ENCODE results near the gene CUTA. TPM values are rescaled to one million over a fixed set of nuclear protein-coding genes. Genes with fewer than 3 reads are reported as not detected.
A peak's percentile ranks its signal among the peaks of the same experiment; 100 is the strongest.

The CUTA gene
- total and polyA plus RNA-seq, 2 of the 13 experiments (the other 11 are each of a cell fraction or from before 2014, with no cell fraction given): 170 to 180 TPM

DNA sequence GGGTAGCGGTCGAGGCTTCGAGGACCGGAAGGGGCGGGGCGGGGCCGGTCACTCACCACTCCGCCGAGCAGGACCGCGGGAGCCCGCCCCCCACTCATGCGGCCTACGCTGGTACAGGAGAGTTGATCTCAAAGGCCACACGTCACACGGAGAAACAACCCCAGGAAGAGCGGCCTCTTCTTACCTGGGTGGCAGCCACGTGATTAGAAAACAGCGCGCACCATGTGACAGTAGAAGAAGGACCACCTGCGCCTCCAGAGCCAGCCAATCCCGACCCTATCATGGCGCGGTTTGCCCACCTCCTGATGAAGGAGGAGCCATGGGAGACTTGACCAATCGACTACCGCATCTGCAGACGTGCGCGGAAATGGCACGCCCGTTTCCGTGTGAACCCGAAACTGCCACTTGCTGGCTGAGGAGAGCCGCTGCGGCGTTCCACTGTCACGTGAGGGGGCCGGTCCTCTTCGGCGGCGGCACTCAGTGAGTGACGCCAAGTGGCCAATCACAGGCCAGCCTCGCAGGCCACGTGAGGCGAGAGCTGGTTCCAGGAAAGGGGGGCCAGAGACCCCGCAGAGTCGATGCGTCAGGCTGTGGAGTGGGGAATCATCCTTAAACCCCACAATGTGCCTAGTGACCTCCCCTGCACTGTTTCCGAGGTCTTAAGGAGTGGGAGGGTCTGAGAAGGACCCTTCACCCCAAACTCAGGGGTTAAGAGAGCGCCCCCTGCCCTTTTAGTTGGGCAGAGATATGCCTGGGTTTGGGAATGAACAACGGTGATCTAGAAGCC lies at the start of gene CUTA (continued):
- TF ChIP-seq USF2 (IDR thresholded peaks at IDR 0.05; ENCODE audit: low read depth, low read length) (peak; percentile 98), USF2 (CRISPR knock-in tag; IDR thresholded peaks at IDR 0.05; ENCODE audit: borderline replicate concordance) (peak; percentile 100), ZBTB25 (CRISPR knock-in tag; IDR thresholded peaks at IDR 0.05) (peak; percentile 68; the same call in 1 of the 2 replicates), NCOA2 (CRISPR knock-in tag; IDR thresholded peaks at IDR 0.05) (peak; percentile 39; the same call in 1 of the 2 replicates), HNF4G (IDR thresholded peaks at IDR 0.05; ENCODE audit: borderline replicate concordance, low read depth, low read length) (no peak), HNF4G (CRISPR knock-in tag; IDR thresholded peaks at IDR 0.05; ENCODE audit: borderline replicate concordance, low read depth) (peak; percentile 21; the same call in 1 of the 2 replicates), KLF15 (CRISPR knock-in tag; IDR thresholded peaks at IDR 0.05; ENCODE audit: borderline replicate concordance) (peak; percentile 58; the same call in 1 of the 2 replicates), THYN1 (CRISPR knock-in tag; IDR thresholded peaks at IDR 0.05; ENCODE audit: borderline replicate concordance, low read depth) (no peak), ZNF354B (CRISPR knock-in tag; IDR thresholded peaks at IDR 0.05) (0 out of 2 replicates have a peak, but pooled peaks have one; percentile 15), JDP2 (CRISPR knock-in tag; IDR thresholded peaks at IDR 0.05; ENCODE audit: borderline replicate concordance) (no peak), HNF4A (CRISPR knock-in tag; IDR thresholded peaks at IDR 0.05) (peak; percentile 21), TRIM24 (CRISPR knock-in tag; IDR thresholded peaks at IDR 0.05) (no peak), BRCA1 (CRISPR knock-in tag; IDR thresholded peaks at IDR 0.05) (peak; percentile 67; the same call in 1 of the 2 replicates), ZSCAN5A (CRISPR knock-in tag; IDR thresholded peaks at IDR 0.05; ENCODE audit: borderline replicate concordance) (peak; percentile 41; the same call in 1 of the 2 replicates), NCOA1 (CRISPR knock-in tag; IDR thresholded peaks at IDR 0.05) (0 out of 2 replicates have a peak, but pooled peaks have one; percentile 22), ZFP36L1 (CRISPR knock-in tag; IDR thresholded peaks at IDR 0.05) (no peak), MTA1 (CRISPR knock-in tag; IDR thresholded peaks at IDR 0.05; ENCODE audit: borderline replicate concordance) (peak; percentile 71; the same call in 1 of the 2 replicates), FOXO4 (CRISPR knock-in tag; conservative IDR thresholded peaks at IDR 0.05) (no peak), ZNF768 (CRISPR knock-in tag; IDR thresholded peaks at IDR 0.05) (peak; percentile 64), ZBTB20 (CRISPR knock-in tag; IDR thresholded peaks at IDR 0.05; ENCODE audit: borderline replicate concordance, low read depth) (peak; percentile 7; the same call in 1 of the 2 replicates), ZNF740 (CRISPR knock-in tag; IDR thresholded peaks at IDR 0.05) (peak; percentile 23; the same call in 1 of the 2 replicates)
- TF ChIP-seq, protein P1, sequence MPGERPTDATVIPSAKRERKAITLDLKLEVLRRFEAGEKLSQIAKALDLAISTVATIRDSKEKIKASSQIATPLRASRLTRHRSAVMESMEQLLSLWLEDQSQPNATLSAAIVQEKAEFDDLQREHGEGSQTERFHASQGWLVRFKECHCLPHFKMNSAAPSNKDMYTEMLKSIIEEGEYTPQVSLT (CRISPR knock-in tag; IDR thresholded peaks at IDR 0.05; ENCODE audit: borderline replicate concordance, low read depth): no peak; the same call in 1 of the 2 replicates

Data from HepG2 (cell line).